Lung (tissue), 12 donors: ENCODE results near the gene TASP1. TPM values are rescaled to one million over a fixed set of nuclear protein-coding genes. Genes with fewer than 3 reads are reported as not detected.
A peak's percentile ranks its signal among the peaks of the same experiment; 100 is the strongest.

Experiments used
- ATAC-seq: fragments of 200-7000 bp; cut with Tn5 transposase; one replicate; pipeline ENCODE4 v1.9.1; 2020; ENCODE audit warnings: moderate number of reproducible peaks; ENCODE audit not compliant: insufficient read depth, low FRiP score
- DNase-seq, 3 donors: peaks; one replicate each; pipeline ENCODE4 v3.0.0-alpha.2; 2013 to 2017
- H3K27ac ChIP-seq, 2 donors: one replicate each; pipeline ENCODE4 v1.5.1; 2013; ENCODE audit warnings: mild to moderate bottlenecking in 2 of 2, moderate library complexity in 2 of 2, control low read depth in 1 of 2, inconsistent platforms in 1 of 2, low read depth in 1 of 2, low read length in 1 of 2
- H3K27me3 ChIP-seq, 3 donors: one replicate each; pipeline ENCODE4 v1.5.1; 2013; ENCODE audit warnings: low read length in 2 of 3; ENCODE audit not compliant: control insufficient read depth in 3 of 3, insufficient read depth in 3 of 3
- H3K36me3 ChIP-seq, 4 donors: one replicate each; pipeline ENCODE4 v1.5.1; 2013; ENCODE audit warnings: low read length in 4 of 4, mild to moderate bottlenecking in 1 of 4, moderate library complexity in 1 of 4; ENCODE audit not compliant: control insufficient read depth in 4 of 4, insufficient read depth in 4 of 4
- H3K4me1 ChIP-seq, 5 donors: one replicate each; pipeline ENCODE4 v1.5.1; 2013; ENCODE audit warnings: low read length in 5 of 5, mild to moderate bottlenecking in 2 of 5, moderate library complexity in 1 of 5; ENCODE audit not compliant: control insufficient read depth in 5 of 5, insufficient read depth in 5 of 5
- H3K4me3 ChIP-seq: one replicate; pipeline ENCODE4 v1.5.1; 2013; ENCODE audit warnings: mild to moderate bottlenecking, control low read depth, moderate library complexity
- H3K9ac ChIP-seq, 2 donors: one replicate each; pipeline ENCODE4 v1.5.1; 2013; ENCODE audit warnings: low read length in 2 of 2, control low read depth in 1 of 2; ENCODE audit not compliant: insufficient read depth in 1 of 2
- H3K9me3 ChIP-seq, 4 donors: one replicate each; pipeline ENCODE4 v1.5.1; 2013; ENCODE audit warnings: low read length in 3 of 4, mild to moderate bottlenecking in 1 of 4, moderate library complexity in 1 of 4; ENCODE audit not compliant: control insufficient read depth in 4 of 4, insufficient read depth in 3 of 4
- CTCF ChIP-seq: IDR thresholded peaks from 2 replicates; pipeline ENCODE4 v1.5.1; 2012; ENCODE audit warnings: mild to moderate bottlenecking; ENCODE audit errors: control extremely low read depth, extremely low read depth
- WGBS, 2 donors: extraction: QIAGEN DNeasy Blood & Tissue Kit; methylation state at CpG; one replicate each; pipeline ENCODE4 v1.1.7; 2013; 5-methylcytosine and 5-hydroxymethylcytosine counted together
- polyA plus RNA-seq, 2 donors: library from polyadenylated mRNA; stranded (reverse); fragments of 200-250 nt; gene quantifications; one replicate each; pipeline ENCODE4 v1.2.1, GENCODE V29; 2013
- total RNA-seq, 2 donors: library from RNA; depleted of rRNA in 1 of 2; stranded (reverse); fragments of >200 nt in 1 of 2; gene quantifications; one replicate each; pipeline ENCODE4 v1.2.1, GENCODE V29; 2014 to 2021
- donor health status: control.
- donor health status: control.
- donor health status: Bipolar disorder and iron deficiency.
- donor health status: healthy.
- donor health status: DM: yes; HTN: yes; CAD: no.

The TASP1 gene
- total and polyA plus RNA-seq, 4 donors = 5.0 to 26.5 (median 11.5) TPM

DNA sequence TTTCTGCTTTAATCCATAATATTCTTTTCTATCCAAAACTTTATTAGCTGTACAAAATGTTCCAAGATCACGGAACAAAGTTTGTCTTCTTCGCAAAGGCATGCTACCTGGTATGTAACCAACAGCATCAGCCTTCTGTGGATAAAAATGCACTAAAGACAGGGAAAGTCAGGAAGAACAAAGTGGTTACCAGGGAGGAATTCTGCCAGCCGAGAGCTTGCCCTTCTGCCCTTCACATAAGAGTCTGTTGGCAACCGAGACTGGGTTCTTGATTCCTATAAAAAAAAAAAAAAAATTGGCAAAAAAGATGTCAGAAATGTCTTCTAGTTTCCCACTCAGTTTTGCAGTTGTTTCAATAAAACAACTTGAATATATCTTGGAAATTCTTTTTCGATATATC, 58.0 kb downstream of the TASP1 start:
- no peak for TF ChIP-seq CTCF
- WGBS, 2 donors = 92 to 95% methylated on average over 5 of the region's 5 CpGs
- H3K4me1 ChIP-seq = peaks cover 0 to 2% (median 0%) of the 10 kb centered on the region in 5 donors

DNA sequence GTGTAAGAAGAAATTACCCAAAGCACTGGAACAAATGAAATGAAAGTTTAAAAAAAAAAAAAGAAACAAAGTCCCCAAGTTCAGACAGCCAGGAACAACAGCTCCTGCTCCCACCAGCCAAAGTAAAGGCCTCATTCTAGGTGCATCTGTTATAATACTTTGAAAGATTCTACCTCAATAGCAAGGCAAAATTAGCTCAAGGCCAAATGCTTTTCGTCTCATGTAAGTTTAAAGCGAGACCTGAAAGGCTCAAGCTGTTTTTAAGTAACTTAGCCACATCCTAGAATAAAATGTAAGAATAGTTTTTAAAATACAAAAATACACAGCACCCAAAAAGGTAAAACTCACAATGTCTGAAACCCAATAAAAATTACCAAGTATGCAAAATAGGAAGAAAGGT, 64.7 kb downstream of the TASP1 start:
- Histone ChIP-seq H3K4me1 (peaks cover 0 to 11% (median 0%) of the 10 kb centered on the region in 5 donors), H3K4me3 (no peak overlapping the region), H3K9ac (peak overlapping the region in 1 of 2 donors; percentile 26), H3K9me3 (no peaks in the 10 kb centered on the region), H3K27me3 (no peaks in the 10 kb centered on the region), H3K36me3 (peaks cover 0 to 9% (median 8%) of the 10 kb centered on the region in 4 donors), H3K27ac (no peak overlapping the region)
- TF ChIP-seq CTCF = no peak
- ATAC-seq (no peak), DNase-seq (peak in 2 of 3 donors; percentile 71 to 83)
- WGBS, 2 donors = 92 to 94% methylated on average over 2 of the region's 2 CpGs

More for the DNA sequence above, 58.0 kb downstream of the TASP1 start:
- Histone ChIP-seq H3K27me3 (no peaks in the 10 kb centered on the region), H3K9ac (no peak overlapping the region), H3K4me3 (no peak overlapping the region), H3K9me3 (peaks cover 0 to 5% (median 2%) of the 10 kb centered on the region in 4 donors), H3K36me3 (peaks cover 1 to 19% (median 10%) of the 10 kb centered on the region in 4 donors), H3K27ac (no peak overlapping the region)
- ATAC-seq (no peak), DNase-seq (no peak)

GRCh38 chr20:13571662-13572061, 67.1 kb downstream of the TASP1 start:
- Histone ChIP-seq H3K36me3 (peaks cover 0 to 9% (median 6%) of the 10 kb centered on the region in 4 donors), H3K9me3 (no peaks in the 10 kb centered on the region), H3K4me3 (no peak overlapping the region), H3K4me1 (peaks cover 0 to 11% (median 0%) of the 10 kb centered on the region in 5 donors), H3K27ac (no peak overlapping the region), H3K27me3 (no peaks in the 10 kb centered on the region), H3K9ac (no peak overlapping the region)
- ATAC-seq (no peak), DNase-seq (no peak)
- no peak for TF ChIP-seq CTCF
- WGBS, 2 donors = 96 to 98% methylated on average over 2 of the region's 2 CpGs

DNA sequence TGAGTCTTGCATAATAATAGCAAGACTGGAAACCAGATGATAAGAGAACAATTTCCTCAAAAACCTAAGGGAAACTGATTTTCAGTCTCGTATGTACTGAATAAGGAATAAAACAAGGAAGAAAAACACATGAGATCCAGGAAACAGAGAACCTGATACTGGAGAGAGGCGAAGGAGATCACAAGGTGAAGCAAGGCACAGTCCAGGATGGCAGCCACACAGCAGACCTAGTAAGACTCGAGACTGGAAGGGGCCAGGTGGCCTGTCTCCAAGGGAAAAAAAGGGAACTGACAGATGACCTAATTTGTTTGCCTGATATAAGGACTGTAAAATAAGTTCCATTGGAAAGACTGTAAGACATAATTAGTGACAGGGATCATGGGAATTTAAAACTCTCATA, 71.1 kb downstream of the TASP1 start:
- no peak for DNase-seq
- H3K9me3 ChIP-seq = no peaks in the 10 kb centered on the region
- peaks cover 1 to 9% (median 5%) of the 10 kb centered on the region in 4 donors for H3K36me3 ChIP-seq
- no peak overlapping the region for H3K9ac ChIP-seq
- no peaks in the 10 kb centered on the region for H3K27me3 ChIP-seq
- H3K27ac ChIP-seq = no peak overlapping the region
- 28 to 63% methylated on average over 3 of the region's 3 CpGs for WGBS, 2 donors
- no peak overlapping the region for H3K4me3 ChIP-seq
- no peak for ATAC-seq
- H3K4me1 ChIP-seq = peaks cover 0 to 3% (median 0%) of the 10 kb centered on the region in 5 donors
- TF ChIP-seq CTCF = no peak
